Parathyroid adenoma (tissue), 2 donors: Measurements from ENCODE around the gene CDH5.
"Not testable (repeated sequence)": the region's sequence is repeated elsewhere in the genome, so short reads cannot be mapped to it uniquely, and the experiment has no call there.

Experiments
- H2AFZ ChIP-seq: fragments of 300-600 bp; sonication (generic); one replicate; pipeline ENCODE4 v1.7.0; 2017; ENCODE audit warnings: antibody characterized with exemption, mild to moderate bottlenecking
- H3K27ac ChIP-seq: fragments of 300-600 bp; sonication (generic); one replicate; pipeline ENCODE4 v1.7.0; 2017
- H3K27me3 ChIP-seq: fragments of 300-600 bp; sonication (generic); one replicate; pipeline ENCODE4 v1.7.0; 2017; ENCODE audit warnings: low read length; ENCODE audit not compliant: control insufficient read depth, insufficient read depth
- H3K36me3 ChIP-seq: fragments of 300-600 bp; sonication (generic); one replicate; pipeline ENCODE4 v1.7.0; 2017; ENCODE audit warnings: low read length; ENCODE audit not compliant: control insufficient read depth, insufficient read depth
- H3K4me1 ChIP-seq: fragments of 300-600 bp; sonication (generic); one replicate; pipeline ENCODE4 v1.7.0; 2017; ENCODE audit warnings: control low read depth
- H3K4me2 ChIP-seq: fragments of 300-600 bp; sonication (generic); one replicate; pipeline ENCODE4 v1.7.0; 2017; ENCODE audit warnings: low read length
- H3K4me3 ChIP-seq: fragments of 300-600 bp; sonication (generic); one replicate; pipeline ENCODE4 v1.7.0; 2017; ENCODE audit warnings: low read depth, low read length
- H3K79me2 ChIP-seq: fragments of 300-600 bp; sonication (generic); one replicate; pipeline ENCODE4 v1.7.0; 2017; ENCODE audit warnings: control low read depth
- H3K9ac ChIP-seq: fragments of 300-600 bp; sonication (generic); one replicate; pipeline ENCODE4 v1.7.0; 2017; ENCODE audit warnings: mild to moderate bottlenecking
- H3K9me3 ChIP-seq: fragments of 300-600 bp; sonication (generic); one replicate; pipeline ENCODE4 v1.7.0; 2017; ENCODE audit warnings: low read length; ENCODE audit not compliant: control insufficient read depth
- TF ChIP-seq, protein P1 (sequence below): fragments of 300-600 bp; sonication (generic); IDR thresholded peaks from one replicate; pipeline ENCODE4 v1.7.0; 2017; ENCODE audit warnings: antibody characterized with exemption, mild to moderate bottlenecking
- donor health status: primary hyperparathyroidism.

CDH5 gene

GRCh38 chr16:66451548-66451947 lies 85.1 kb downstream of the CDH5 start:
- H3K4me2 ChIP-seq = no peak overlapping the region
- no peaks in the 10 kb centered on the region for H3K36me3 ChIP-seq
- H3K27me3 ChIP-seq = no peaks in the 10 kb centered on the region
- H2AFZ ChIP-seq = no peak overlapping the region
- H3K79me2 ChIP-seq = no peaks in the 10 kb centered on the region
- H3K4me3 ChIP-seq = no peak overlapping the region
- H3K27ac ChIP-seq = no peak overlapping the region
- TF ChIP-seq, protein P1, sequence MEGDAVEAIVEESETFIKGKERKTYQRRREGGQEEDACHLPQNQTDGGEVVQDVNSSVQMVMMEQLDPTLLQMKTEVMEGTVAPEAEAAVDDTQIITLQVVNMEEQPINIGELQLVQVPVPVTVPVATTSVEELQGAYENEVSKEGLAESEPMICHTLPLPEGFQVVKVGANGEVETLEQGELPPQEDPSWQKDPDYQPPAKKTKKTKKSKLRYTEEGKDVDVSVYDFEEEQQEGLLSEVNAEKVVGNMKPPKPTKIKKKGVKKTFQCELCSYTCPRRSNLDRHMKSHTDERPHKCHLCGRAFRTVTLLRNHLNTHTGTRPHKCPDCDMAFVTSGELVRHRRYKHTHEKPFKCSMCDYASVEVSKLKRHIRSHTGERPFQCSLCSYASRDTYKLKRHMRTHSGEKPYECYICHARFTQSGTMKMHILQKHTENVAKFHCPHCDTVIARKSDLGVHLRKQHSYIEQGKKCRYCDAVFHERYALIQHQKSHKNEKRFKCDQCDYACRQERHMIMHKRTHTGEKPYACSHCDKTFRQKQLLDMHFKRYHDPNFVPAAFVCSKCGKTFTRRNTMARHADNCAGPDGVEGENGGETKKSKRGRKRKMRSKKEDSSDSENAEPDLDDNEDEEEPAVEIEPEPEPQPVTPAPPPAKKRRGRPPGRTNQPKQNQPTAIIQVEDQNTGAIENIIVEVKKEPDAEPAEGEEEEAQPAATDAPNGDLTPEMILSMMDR = no peak
- no peaks in the 10 kb centered on the region for H3K9me3 ChIP-seq
- H3K9ac ChIP-seq = no peak overlapping the region
- no peaks in the 10 kb centered on the region for H3K4me1 ChIP-seq

DNA sequence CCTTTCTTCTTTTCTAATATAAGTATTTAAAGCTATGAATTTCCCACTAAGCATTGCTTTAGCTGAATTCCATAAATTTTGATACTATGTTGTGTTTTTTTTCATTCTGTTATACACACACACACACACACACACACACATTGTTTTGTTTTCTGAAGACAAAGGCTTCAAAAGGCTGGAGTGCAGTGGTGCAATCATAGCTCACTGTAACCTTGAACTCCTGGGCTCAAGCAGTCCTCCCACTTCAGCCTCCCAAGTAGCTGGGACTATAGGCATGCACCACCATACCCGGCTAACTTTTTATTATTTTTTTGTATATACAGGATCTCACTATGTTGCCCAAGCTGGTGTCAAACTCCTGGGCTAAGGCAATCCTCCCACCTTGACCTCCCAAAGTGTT lies 86.7 kb downstream of the CDH5 start:
- H3K4me2 ChIP-seq, H3K27me3 ChIP-seq, H3K4me3 ChIP-seq, H3K36me3 ChIP-seq, H3K79me2 ChIP-seq, H3K4me1 ChIP-seq, H3K9me3 ChIP-seq, H2AFZ ChIP-seq, H3K9ac ChIP-seq, H3K27ac ChIP-seq: not testable (repeated sequence)
